ENCODE data around the gene ZNF230. TPM values are rescaled to one million over a fixed set of nuclear protein-coding genes. Genes with fewer than 3 reads are reported as not detected.

The ZNF230 gene
- total RNA-seq, 3 donors from 2014 or later: 3.2 to 5.2 (median 3.8) TPM

GRCh38 chr19:44032001-44032610 is 29.3 kb downstream of the ZNF230 start:
- TF ChIP-seq CTCF (IDR thresholded peaks at IDR 0.05): no peak
- no peak for ATAC-seq
- H3K4me3 ChIP-seq: no peak overlapping the region
- H3K36me3 ChIP-seq (ENCODE audit: low read depth): no peaks in the 10 kb centered on the region
- DNase-seq: no peak
- peaks cover 89% of the 10 kb centered on the region for H3K9me3 ChIP-seq
- intact Hi-C loops (cut with DNase I, micrococcal nuclease): no loop called here
- H3K4me1 ChIP-seq (ENCODE audit: low read depth): no peaks in the 10 kb centered on the region

- ATAC-seq: no peak
- no peak for DNase-seq
- no peak overlapping the region for H3K4me3 ChIP-seq
- intact Hi-C loops (cut with DNase I, micrococcal nuclease): no loop called here
- H3K4me1 ChIP-seq (ENCODE audit: low read depth): no peaks in the 10 kb centered on the region
- TF ChIP-seq CTCF (IDR thresholded peaks at IDR 0.05): no peak
- H3K9me3 ChIP-seq: peaks cover 15% of the 10 kb centered on the region
- H3K36me3 ChIP-seq (ENCODE audit: low read depth): no peaks in the 10 kb centered on the region
These were observed 39.4 kb downstream of the ZNF230 start for GRCh38 chr19:44042147-44042546.

- peaks cover 6% of the 10 kb centered on the region for H3K4me1 ChIP-seq (ENCODE audit: low read depth)
- H3K4me3 ChIP-seq: no peak overlapping the region
- DNase-seq (peak; percentile 60 to 66 (median 60)), ATAC-seq (peak; percentile 83)
- no peaks in the 10 kb centered on the region for H3K36me3 ChIP-seq (ENCODE audit: low read depth)
- H3K9me3 ChIP-seq: peaks cover 5% of the 10 kb centered on the region
- TF ChIP-seq CTCF (IDR thresholded peaks at IDR 0.05): no peak
- intact Hi-C loops (cut with DNase I, micrococcal nuclease): no loop called here
These were observed 48.2 kb downstream of the ZNF230 start for GRCh38 chr19:44050740-44051649.

- no peaks in the 10 kb centered on the region for H3K36me3 ChIP-seq (ENCODE audit: low read depth)
- H3K4me1 ChIP-seq (ENCODE audit: low read depth): peaks cover 6% of the 10 kb centered on the region
- H3K9me3 ChIP-seq: peaks cover 5% of the 10 kb centered on the region
- H3K4me3 ChIP-seq: peak within 1 kb of the TSS; percentile 20
- intact Hi-C loops (cut with DNase I, micrococcal nuclease): no loop called here
- ATAC-seq: peak; percentile 99
- peak; percentile 94 to 96 (median 95) for DNase-seq
- TF ChIP-seq CTCF (IDR thresholded peaks at IDR 0.05): no peak
These were observed 49.1 kb downstream of the ZNF230 start, which contains the start of gene ZNF223 for GRCh38 chr19:44051650-44052402. Gene ZNF223, plus strand, starts transcription at chr19:44052036. Its CDS starts 3,141 bp downstream, at chr19:44055177.

GRCh38 chr19:44055870-44056269 is 53.1 kb downstream of the ZNF230 start:
- intact Hi-C loops (cut with DNase I, micrococcal nuclease): no loop called here
- peaks cover 6% of the 10 kb centered on the region for H3K4me1 ChIP-seq (ENCODE audit: low read depth)
- no peaks in the 10 kb centered on the region for H3K36me3 ChIP-seq (ENCODE audit: low read depth)
- ATAC-seq (no peak), DNase-seq (no peak)
- TF ChIP-seq CTCF (IDR thresholded peaks at IDR 0.05): no peak
- H3K4me3 ChIP-seq: no peak overlapping the region
- peaks cover 5% of the 10 kb centered on the region for H3K9me3 ChIP-seq

All from mucosa of descending colon (tissue), 3 donors.